Activated CD8-positive, alpha-beta memory T cell treated with anti-CD3 and anti-CD28 coated beads, Interleukin-2, amount 50 U/mL, for 4 hours (primary cell): ENCODE data around the gene NWD2.

Experiments used
- DNase-seq: peaks from one replicate; pipeline ENCODE4 v3.0.0-alpha.2; 2020

The NWD2 gene

GRCh38 chr4:37305984-37306383 is 61.4 kb downstream of the NWD2 start:
- DNase-seq = no peak

GRCh38 chr4:37317104-37317643 is 72.6 kb downstream of the NWD2 start:
- no peak for DNase-seq

- no peak for DNase-seq
Measured at GRCh38 chr4:37320513-37321235, 76.1 kb downstream of the NWD2 start.

DNA sequence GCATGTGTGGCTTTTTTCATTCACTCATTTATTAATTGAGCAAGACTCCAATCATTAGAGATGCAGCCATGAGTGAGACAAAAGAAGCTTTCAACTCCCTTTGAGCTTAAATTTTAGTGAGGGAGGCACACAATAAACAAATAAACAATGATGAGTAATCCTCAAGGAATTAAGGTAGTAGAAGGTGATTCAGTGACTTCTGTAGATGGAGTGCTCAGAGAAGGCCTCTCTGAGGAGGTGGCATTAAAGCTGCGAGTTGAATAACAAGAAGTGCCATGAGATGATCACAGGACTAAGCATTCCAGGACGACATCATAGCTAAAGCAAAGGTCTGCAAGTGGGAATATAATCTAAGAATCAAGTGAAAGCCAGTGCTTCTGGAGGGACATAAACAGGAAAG is 77.6 kb downstream of the NWD2 start:
- DNase-seq = no peak

DNA sequence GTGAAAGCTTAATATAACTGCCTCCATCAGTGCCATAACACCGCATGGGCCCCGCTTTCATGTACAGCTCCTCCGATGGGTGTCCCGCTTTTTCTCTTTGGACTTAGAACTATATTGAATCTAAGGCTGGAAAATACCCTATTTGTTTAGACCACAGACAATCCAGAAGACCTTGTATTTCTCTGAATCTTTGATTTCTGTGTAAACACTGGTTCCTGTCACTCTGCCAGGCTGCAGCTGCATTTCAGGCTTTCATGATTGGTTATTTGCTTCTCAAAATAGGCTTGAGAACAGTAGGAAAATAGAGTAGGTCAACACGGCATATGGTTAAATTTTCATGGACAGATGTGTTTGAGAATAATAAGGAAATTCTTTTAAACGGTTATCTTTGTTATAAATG is 80.0 kb downstream of the NWD2 start:
- DNase-seq = no peak

DNA sequence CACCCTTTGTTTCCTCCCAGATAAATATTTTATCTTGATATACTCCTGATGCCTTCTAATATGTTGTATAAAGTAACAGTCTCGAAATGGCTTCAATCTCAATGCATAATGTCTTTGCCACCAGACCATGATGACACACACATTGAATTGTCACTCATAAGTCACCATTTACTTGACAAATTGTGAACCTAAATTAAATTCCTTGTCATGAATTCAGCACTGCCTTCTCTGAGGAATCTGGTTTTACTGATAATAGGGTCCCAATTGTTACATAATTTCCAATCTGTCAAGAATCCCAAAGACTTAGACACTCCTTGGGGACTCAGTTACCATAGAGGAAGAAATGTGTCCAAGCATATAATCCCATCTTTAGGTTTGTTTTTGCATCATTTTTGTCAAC is 82.3 kb downstream of the NWD2 start:
- DNase-seq = no peak

- no peak for DNase-seq
Measured at GRCh38 chr4:37338972-37339371, 94.4 kb downstream of the NWD2 start.

DNA sequence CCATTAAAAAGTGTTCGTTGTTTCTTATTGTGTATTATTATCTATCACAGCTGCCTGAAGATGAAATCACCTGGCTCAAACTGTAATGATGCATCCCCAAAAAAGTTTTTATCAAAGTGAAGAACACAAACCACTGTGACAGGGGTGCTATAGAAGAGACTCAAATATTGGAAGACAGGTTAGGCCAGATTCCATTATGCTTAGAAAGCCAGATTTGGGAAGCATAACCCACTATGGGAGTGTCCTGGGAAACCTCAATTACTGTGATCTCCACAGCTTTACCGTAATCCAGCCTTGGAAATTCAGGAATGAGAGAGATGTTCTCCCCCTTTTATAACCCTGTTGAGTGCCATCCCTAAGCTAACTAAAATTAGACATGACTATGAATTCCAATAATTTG is 114.2 kb downstream of the NWD2 start:
- DNase-seq = no peak

DNA sequence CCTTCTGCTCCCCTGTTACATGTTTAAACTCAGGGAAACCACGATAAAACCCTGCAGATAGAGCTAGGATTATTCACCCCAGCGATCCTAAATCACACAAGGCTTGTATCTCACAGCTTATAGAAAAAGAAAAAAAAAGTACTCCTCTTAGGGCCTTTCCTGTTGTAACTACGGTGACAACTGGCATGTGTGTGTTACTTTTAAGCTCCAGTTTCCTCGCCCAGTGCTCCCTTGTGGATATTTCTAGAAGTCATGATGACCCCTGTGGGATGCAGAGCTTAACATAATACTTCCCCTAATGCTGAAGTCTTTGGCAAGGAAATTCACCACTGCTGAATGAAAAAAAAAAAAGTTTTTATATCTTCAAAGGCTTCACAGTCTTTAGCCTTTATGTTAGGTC is 114.7 kb downstream of the NWD2 start:
- no peak for DNase-seq

GRCh38 chr4:37365888-37366287 is 121.3 kb downstream of the NWD2 start:
- DNase-seq = no peak

DNA sequence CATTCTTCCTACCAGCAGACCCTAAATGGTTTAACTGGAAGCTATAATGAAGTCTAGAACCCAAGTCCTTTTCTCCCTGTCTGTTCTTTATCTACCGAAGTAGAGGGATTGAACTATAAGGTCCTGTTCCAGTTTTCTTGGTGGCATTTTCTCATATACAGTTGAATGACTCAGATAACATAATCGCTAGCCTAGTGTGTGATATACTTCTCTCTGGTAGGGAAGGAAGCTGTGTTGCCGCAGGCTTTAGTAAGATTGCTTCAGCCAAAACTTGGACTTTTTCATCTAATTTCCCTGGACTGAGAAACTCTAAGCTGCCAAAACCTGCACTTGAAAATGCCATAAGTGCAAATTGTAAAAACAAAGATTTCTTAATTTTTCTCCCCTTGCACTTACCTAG is 123.4 kb downstream of the NWD2 start:
- DNase-seq = no peak

DNA sequence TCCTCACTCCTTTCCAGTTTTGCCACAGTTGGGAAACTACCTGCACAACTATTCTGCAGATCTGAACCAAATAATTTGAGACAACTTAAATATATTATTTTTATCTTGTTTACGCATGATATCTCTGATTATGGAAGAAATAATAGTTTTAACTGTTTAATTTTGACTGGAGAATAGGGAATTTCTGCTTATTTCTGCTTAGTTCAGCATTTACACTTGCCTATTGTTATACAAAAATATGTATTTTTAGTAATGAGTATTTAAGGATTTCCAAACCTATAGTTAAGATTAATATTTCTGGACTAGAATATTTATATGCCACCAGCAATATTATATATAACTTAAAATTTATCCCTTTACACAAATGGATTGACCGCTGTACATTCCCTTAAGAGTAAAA is 125.5 kb downstream of the NWD2 start:
- DNase-seq = no peak

GRCh38 chr4:37381040-37381668 is 136.6 kb downstream of the NWD2 start:
- DNase-seq = no peak

DNA sequence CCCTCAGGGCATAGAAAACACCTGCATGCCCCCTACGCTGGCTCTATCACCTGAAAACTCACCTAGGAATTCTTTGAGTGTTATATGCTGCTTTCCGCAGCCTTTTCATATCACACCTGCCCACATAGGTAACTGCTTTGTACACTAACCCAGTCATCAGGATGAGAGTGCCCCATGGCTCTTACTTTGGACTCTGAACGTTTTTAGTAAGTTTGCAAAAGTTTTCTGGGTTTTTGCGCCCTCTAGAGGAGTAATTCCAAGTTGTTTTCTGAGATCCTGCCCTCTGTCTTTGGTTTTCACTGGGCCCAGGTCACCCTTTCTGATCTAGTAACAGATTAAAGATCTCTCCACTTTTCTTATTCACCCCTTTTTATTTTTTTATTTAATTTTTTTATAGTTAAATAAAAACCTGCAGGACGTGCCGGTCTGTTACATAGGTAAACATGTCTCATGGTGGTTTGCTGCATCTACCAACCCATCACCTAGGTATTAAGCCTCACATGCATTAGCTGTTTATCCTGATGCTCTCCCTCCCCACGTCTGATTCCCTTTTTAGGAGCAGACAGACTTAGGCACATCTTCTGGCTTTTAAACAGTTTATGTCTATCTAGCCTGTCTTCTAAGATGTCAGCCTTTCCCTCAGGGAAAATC is 139.2 kb downstream of the NWD2 start:
- DNase-seq = no peak

DNA sequence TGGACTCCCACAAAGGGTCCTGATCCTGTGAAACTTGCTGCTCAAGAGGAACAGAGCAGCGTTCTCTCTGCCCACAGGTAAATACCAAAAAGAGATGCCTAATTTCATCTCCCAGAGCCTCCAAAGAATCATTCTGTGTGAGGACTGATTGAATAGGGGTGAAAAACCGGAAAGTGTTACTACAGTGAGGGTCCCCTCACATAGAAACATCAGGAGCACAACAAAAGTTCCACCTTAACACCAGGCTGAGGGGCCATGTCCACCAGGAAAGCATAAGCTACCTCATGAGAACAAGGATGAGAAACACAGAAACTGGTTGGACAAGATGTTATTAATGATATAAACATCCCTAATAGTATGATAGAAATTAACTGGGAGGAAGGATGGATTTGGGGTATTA is 140.9 kb downstream of the NWD2 start:
- DNase-seq = no peak

DNA sequence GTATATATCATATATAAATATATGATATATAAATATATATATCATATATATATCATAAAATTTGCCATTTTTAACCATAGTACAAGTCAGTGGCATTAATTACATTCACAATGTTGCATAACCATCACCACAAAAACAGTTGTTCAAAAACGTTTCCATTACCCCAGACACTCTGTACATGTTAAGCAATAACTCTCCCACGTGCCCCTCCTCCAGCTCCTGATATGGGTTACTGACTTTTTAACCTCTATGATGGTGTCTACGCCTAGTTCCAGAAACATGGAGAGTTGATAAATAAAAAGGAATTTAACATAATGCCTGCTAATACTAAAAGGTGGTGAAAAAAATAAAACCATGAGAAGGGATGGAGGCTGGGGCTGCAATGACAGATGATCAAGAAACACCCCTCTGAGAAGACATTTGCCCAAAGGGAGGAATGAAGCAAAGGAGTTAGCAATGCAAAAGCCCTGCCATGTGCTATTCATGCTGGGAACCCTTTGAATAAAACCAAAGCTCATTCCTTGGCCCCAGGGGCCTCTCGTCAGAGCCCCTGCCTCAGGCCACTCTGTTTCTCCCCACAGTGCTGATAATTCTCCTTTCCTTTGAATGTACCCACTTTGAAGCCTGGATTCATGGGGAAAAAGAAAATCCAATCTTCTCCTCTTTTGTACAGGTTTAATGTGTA is 144.3 kb downstream of the NWD2 start:
- no peak for DNase-seq

GRCh38 chr4:37389366-37389765 is 144.8 kb downstream of the NWD2 start:
- DNase-seq = no peak

DNA sequence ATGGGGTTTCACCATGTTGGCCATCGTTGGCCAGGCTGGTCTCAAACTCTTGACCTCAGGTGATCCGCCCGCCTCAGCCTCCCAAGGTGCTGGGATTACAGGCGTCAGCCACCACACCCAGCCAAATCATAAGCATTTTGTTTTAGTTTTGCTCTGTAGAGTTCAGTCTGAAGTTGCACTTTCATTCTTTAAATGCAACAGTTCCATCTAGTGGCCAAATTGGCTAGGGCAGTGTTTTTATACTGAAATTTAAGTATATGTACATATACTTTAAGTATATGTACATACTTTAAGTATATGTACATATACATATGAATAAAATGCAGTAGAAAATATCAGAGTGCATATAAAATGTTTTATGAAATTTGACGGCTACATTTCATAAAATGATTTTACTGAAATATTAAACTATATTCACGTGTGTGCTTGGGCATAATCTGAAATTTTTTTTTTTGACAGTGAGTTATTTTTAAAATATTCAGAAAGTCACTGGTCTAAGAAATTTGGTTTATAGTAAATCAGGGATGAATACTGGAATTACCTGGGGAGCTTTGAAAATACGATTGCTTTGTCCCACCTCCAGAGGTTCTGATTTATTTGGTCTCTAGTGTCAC is 145.5 kb downstream of the NWD2 start:
- DNase-seq = no peak

- DNase-seq = no peak
Measured at GRCh38 chr4:37392521-37393255, 148.1 kb downstream of the NWD2 start.

DNA sequence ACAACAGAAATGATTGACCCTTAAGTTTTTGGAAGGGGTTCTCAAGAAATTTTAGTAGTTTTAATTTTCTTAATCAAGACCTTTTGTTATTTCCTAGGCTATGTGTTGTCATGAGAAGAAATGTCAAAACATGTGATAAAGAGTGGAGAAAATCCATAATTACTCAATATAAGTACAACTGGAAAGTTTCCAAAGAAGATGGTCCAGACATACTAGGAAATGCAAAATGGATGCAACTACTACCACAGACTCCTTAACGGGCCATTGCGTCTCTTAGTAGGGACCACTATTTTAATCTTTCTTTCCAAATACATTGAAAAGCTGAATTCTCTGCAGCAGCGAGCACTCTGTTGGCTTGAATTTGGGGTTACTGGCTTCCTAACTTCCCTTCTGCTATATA is 148.8 kb downstream of the NWD2 start:
- DNase-seq = no peak

DNA sequence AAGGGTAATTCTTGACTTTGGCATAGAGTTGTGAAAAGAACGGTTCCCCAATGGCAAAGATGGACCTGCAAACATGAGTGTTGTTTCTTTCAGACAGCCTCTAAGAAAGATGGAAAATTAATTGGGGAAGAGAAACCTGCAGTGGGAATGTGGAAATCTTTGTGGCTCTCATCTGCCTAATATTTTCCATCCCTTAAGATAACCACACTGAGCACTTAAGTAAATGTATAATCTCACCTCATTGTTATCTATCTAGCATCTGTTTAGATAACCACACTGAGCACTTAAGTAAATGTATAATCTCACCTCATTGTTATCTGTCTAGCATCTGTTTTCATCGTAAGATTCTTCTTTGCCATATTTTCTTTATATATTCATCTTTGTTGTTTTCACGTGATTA is 149.3 kb downstream of the NWD2 start:
- DNase-seq = no peak

- no peak for DNase-seq
Measured at GRCh38 chr4:37397505-37397904, 153.0 kb downstream of the NWD2 start.
